RWPE1 (cell line): ENCODE data around the gene SLC16A5.

Experiments used
- CTCF ChIA-PET: fragments of 350-600 bp; sonication (Branson Sonifier 250); formaldehyde crosslinking; extraction: SDS; loops from one replicate; lab custom pipeline; 2021; lab: Yijun Ruan, JAX
- POLR2A ChIA-PET: fragments of 400-600 bp; formaldehyde crosslinking; extraction: SDS; loops from one replicate; lab custom pipeline; 2020; ENCODE audit warnings: antibody characterized with exemption; ENCODE audit not compliant: low non-redundant PET; lab: Yijun Ruan, JAX
- DNase-seq: peaks from one replicate; pipeline ENCODE4 v3.0.0; 2012; ENCODE audit warnings: low spot score
- H3K27ac ChIP-seq: fragments of 450-650 bp; 2 replicates; pipeline ENCODE4 v1.5.1; 2017
- CTCF ChIP-seq: fragments of 450-650 bp; conservative IDR thresholded peaks from 2 replicates; pipeline ENCODE4 v1.5.1; 2017; ENCODE audit warnings: low read depth, mild to moderate bottlenecking

SLC16A5 gene

GRCh38 chr17:75097865-75098264 is 10.1 kb downstream of the SLC16A5 start:
- CTCF ChIA-PET: no interaction called here
- POLR2A ChIA-PET: no interaction called here
- TF ChIP-seq CTCF: no peak
- H3K27ac ChIP-seq: peak overlapping the region; percentile 98
- DNase-seq: no peak

- CTCF ChIA-PET: no interaction called here
- DNase-seq: no peak
Measured at GRCh38 chr17:75098861-75099260, 11.1 kb downstream of the SLC16A5 start.

GRCh38 chr17:75099881-75100595 is 12.3 kb downstream of the SLC16A5 start:
- H3K27ac ChIP-seq: peak overlapping the region; percentile 98
- no peak for TF ChIP-seq CTCF
- CTCF ChIA-PET: interaction anchor here (0.7 kb wide), 1 partner anchor 24 kb away, joined by 3 read pairs; no protein-coding TSS in a partner anchor
- POLR2A ChIA-PET: no interaction called here
- DNase-seq: no peak

More at GRCh38 chr17:75098861-75099260, 11.1 kb downstream of the SLC16A5 start:
- TF ChIP-seq CTCF: no peak
- POLR2A ChIA-PET: no interaction called here
- peak overlapping the region; percentile 98 for H3K27ac ChIP-seq

- ChIA-PET POLR2A (no interaction called here), CTCF (interaction anchor here (0.7 kb wide), 1 partner anchor 91 kb away, joined by 5 read pairs; no protein-coding TSS in a partner anchor)
- no peak for TF ChIP-seq CTCF
- DNase-seq: no peak
- H3K27ac ChIP-seq: peak overlapping the region; percentile 28
Measured at GRCh38 chr17:75102385-75102821, 14.6 kb downstream of the SLC16A5 start.

GRCh38 chr17:75103601-75104554 is 16.1 kb downstream of the SLC16A5 start:
- no peak for DNase-seq
- ChIA-PET CTCF (interaction anchor here (0.8 to 4.7 kb wide), 6 partner anchors 11 to 41 kb away, joined by 3 to 28 read pairs (median 4); partner anchors contain the start of gene SLC16A5), POLR2A (interaction anchor here (0.6 kb wide), 1 partner anchor 34 kb away, joined by 3 read pairs; no protein-coding TSS in a partner anchor)
- no peak for TF ChIP-seq CTCF
- peak overlapping the region; percentile 46; the same call in 1 of the 2 replicates for H3K27ac ChIP-seq
